DOHH2 (cell line): ENCODE measurements around the gene CALN1.

Experiments
- H3F3A ChIP-seq: fragments of 200-600 bp; sonication (generic), shearing (Covaris generic); 2 replicates; pipeline ENCODE4 v1.6.0; 2016; ENCODE audit warnings: antibody characterized with exemption, mild to moderate bottlenecking; ENCODE audit not compliant: control insufficient read depth, insufficient read depth
- H3K27ac ChIP-seq: fragments of 200-600 bp; sonication (generic); 2 replicates; pipeline ENCODE4 v1.5.1; 2014; ENCODE audit warnings: low read depth, mild to moderate bottlenecking, low read length, moderate library complexity
- H3K27me3 ChIP-seq: fragments of 200-600 bp; sonication (generic); 2 replicates; pipeline ENCODE4 v1.6.1; 2014; ENCODE audit warnings: mild to moderate bottlenecking, low read length, mixed read lengths; ENCODE audit not compliant: control insufficient read depth
- H3K36me3 ChIP-seq: fragments of 200-600 bp; sonication (generic); 2 replicates; pipeline ENCODE4 v1.6.1; 2014; ENCODE audit warnings: mild to moderate bottlenecking, low read length, moderate library complexity, mixed read lengths; ENCODE audit not compliant: control insufficient read depth
- H3K4me1 ChIP-seq: fragments of 200-600 bp; sonication (generic); 2 replicates; pipeline ENCODE4 v1.6.1; 2014; ENCODE audit warnings: mild to moderate bottlenecking, low read length, mixed read lengths; ENCODE audit not compliant: control insufficient read depth
- H3K4me2 ChIP-seq: fragments of 200-600 bp; sonication (generic); 2 replicates; pipeline ENCODE4 v1.6.0; 2014; ENCODE audit warnings: mild to moderate bottlenecking, low read length, moderate library complexity
- H3K4me3 ChIP-seq: fragments of 200-600 bp; sonication (generic); 2 replicates; pipeline ENCODE4 v1.5.1; 2014; ENCODE audit warnings: mild to moderate bottlenecking, low read length, mixed read lengths
- H3K79me2 ChIP-seq: fragments of 200-600 bp; sonication (generic); 2 replicates; pipeline ENCODE4 v1.6.1; 2014; ENCODE audit warnings: mild to moderate bottlenecking, low read length, mixed read lengths; ENCODE audit not compliant: control insufficient read depth
- H3K9me2 ChIP-seq: fragments of 200-600 bp; sonication (generic); replicated peaks from 2 replicates; pipeline ENCODE4 v1.6.1; 2014; ENCODE audit warnings: mild to moderate bottlenecking, low read length, mixed read lengths; ENCODE audit not compliant: control insufficient read depth
- H3K9me3 ChIP-seq: fragments of 200-600 bp; sonication (generic); 2 replicates; pipeline ENCODE4 v1.6.1; 2014; ENCODE audit warnings: antibody characterized with exemption, low read length, mixed read lengths; ENCODE audit not compliant: control insufficient read depth, insufficient read depth
- H4K20me1 ChIP-seq: fragments of 200-600 bp; sonication (generic); 2 replicates; pipeline ENCODE4 v1.6.0; 2014; ENCODE audit warnings: low read depth, mild to moderate bottlenecking, antibody characterized with exemption, low read length, moderate library complexity; ENCODE audit not compliant: control insufficient read depth, insufficient read depth
- CTCF ChIP-seq: fragments of 200-600 bp; sonication (generic); IDR thresholded peaks from one replicate; pipeline ENCODE4 v1.5.1; 2014; ENCODE audit warnings: antibody characterized with exemption, mild to moderate bottlenecking, low read depth, low read length; ENCODE audit not compliant: poor library complexity, severe bottlenecking
- EZH2phosphoT487 ChIP-seq: fragments of 200-600 bp; sonication (generic); IDR thresholded peaks from 2 replicates; pipeline ENCODE4 v1.6.1; 2017; ENCODE audit warnings: borderline replicate concordance, mild to moderate bottlenecking, antibody characterized with exemption, low read length, moderate library complexity, mixed read lengths

The CALN1 gene

GRCh38 chr7:71871446-71871845 lies 540.7 kb downstream of the CALN1 start:
- Histone ChIP-seq H3K79me2 (no peaks in the 10 kb centered on the region), H3K9me2 (no peaks in the 10 kb centered on the region), H3K36me3 (no peaks in the 10 kb centered on the region), H3K27ac (no peak overlapping the region), H3K4me1 (no peaks in the 10 kb centered on the region), H3K27me3 (no peaks in the 10 kb centered on the region), H3F3A (no peaks in the 10 kb centered on the region), H3K4me2 (no peak overlapping the region), H4K20me1 (no peaks in the 10 kb centered on the region), H3K4me3 (no peak overlapping the region), H3K9me3 (no peaks in the 10 kb centered on the region)
- TF ChIP-seq CTCF (peak; percentile 29), EZH2phosphoT487 (no peak)

GRCh38 chr7:71870812-71871211 lies 541.3 kb downstream of the CALN1 start:
- H3K36me3 ChIP-seq = no peaks in the 10 kb centered on the region
- no peak overlapping the region for H3K4me3 ChIP-seq
- H4K20me1 ChIP-seq = no peaks in the 10 kb centered on the region
- TF ChIP-seq CTCF (no peak), EZH2phosphoT487 (no peak)
- no peaks in the 10 kb centered on the region for H3K9me2 ChIP-seq
- no peaks in the 10 kb centered on the region for H3K9me3 ChIP-seq
- H3K27ac ChIP-seq = no peak overlapping the region
- no peaks in the 10 kb centered on the region for H3K79me2 ChIP-seq
- H3K4me1 ChIP-seq = no peaks in the 10 kb centered on the region
- H3K27me3 ChIP-seq = no peaks in the 10 kb centered on the region
- no peaks in the 10 kb centered on the region for H3F3A ChIP-seq
- no peak overlapping the region for H3K4me2 ChIP-seq

- Histone ChIP-seq H4K20me1 (no peaks in the 10 kb centered on the region), H3K27ac (no peak overlapping the region), H3K9me2 (no peaks in the 10 kb centered on the region), H3K4me2 (no peak overlapping the region), H3F3A (no peaks in the 10 kb centered on the region), H3K4me3 (no peak overlapping the region), H3K36me3 (no peaks in the 10 kb centered on the region), H3K79me2 (no peaks in the 10 kb centered on the region), H3K9me3 (no peaks in the 10 kb centered on the region), H3K4me1 (no peaks in the 10 kb centered on the region), H3K27me3 (no peaks in the 10 kb centered on the region)
- no peak for TF ChIP-seq CTCF
- TF ChIP-seq EZH2phosphoT487 = no peak
Measured at GRCh38 chr7:71868797-71869196, 543.3 kb downstream of the CALN1 start.

GRCh38 chr7:71867626-71868025 lies 544.5 kb downstream of the CALN1 start:
- Histone ChIP-seq H3K9me3 (no peaks in the 10 kb centered on the region), H3K9me2 (no peaks in the 10 kb centered on the region), H3K36me3 (no peaks in the 10 kb centered on the region), H3K4me2 (no peak overlapping the region), H3K4me3 (no peak overlapping the region), H3K4me1 (no peaks in the 10 kb centered on the region), H3K79me2 (no peaks in the 10 kb centered on the region), H3K27me3 (no peaks in the 10 kb centered on the region), H4K20me1 (no peaks in the 10 kb centered on the region), H3F3A (no peaks in the 10 kb centered on the region), H3K27ac (no peak overlapping the region)
- TF ChIP-seq EZH2phosphoT487 (no peak), CTCF (no peak)
